Gastroesophageal sphincter (tissue), 3 donors: ENCODE measurements around the gene FIBP.

Experiments used
- CTCF ChIP-seq, 4 experiments: fragments of 200-600 bp in 2 of 4; fragments of 450-650 bp in 2 of 4; sonication (generic) in 1 of 4; IDR thresholded peaks; one replicate each; pipeline ENCODE4 v1.5.1; 2017 to 2019; ENCODE audit warnings: antibody characterized with exemption in 4 of 4, mild to moderate bottlenecking in 2 of 4, moderate library complexity in 2 of 4
- POLR2A ChIP-seq, 2 donors: fragments of 450-650 bp; IDR thresholded peaks; one replicate each; pipeline ENCODE4 v1.6.1; 2017; ENCODE audit warnings: antibody characterized with exemption in 2 of 2, mild to moderate bottlenecking in 2 of 2, moderate library complexity in 1 of 2
- POLR2AphosphoS5 ChIP-seq: sonication (generic); formaldehyde crosslinking; IDR thresholded peaks from one replicate; pipeline ENCODE4 v1.6.1; 2017; ENCODE audit warnings: antibody characterized with exemption

DNA sequence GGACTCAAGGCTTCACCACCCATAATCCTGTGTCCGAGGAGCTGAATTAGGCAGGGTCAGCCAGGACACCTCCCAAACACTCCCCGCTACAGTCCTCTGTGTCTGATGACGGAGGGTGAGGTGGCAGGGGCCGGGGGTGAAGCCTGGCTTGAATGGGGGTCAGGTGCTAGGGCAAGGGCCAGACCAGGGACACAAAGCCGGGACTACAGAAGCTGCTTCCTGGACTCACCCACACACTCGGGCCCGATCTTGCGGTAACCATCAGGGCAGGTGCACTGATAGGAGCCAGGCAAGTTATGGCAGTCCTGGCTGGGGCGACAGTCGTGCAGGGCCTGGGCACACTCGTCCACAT, 18.0 kb downstream of the FIBP start:
- TF ChIP-seq POLR2A (IDR thresholded peaks at IDR 0.05) = no peak
- TF ChIP-seq CTCF (IDR thresholded peaks at IDR 0.05) = no peak
- no peak for TF ChIP-seq POLR2AphosphoS5
